OCI-LY1 (cell line): ENCODE measurements around the gene MPZL1.
A peak's percentile ranks its signal among the peaks of the same experiment; 100 is the strongest.

Experiments used
- H2AFZ ChIP-seq: fragments of 200-600 bp; sonication (generic), shearing (Covaris generic); 2 replicates; pipeline ENCODE4 v1.6.0; 2014; ENCODE audit warnings: antibody characterized with exemption, mild to moderate bottlenecking, low read length
- H3F3A ChIP-seq: fragments of 200-600 bp; sonication (generic), shearing (Covaris generic); 2 replicates; pipeline ENCODE4 v1.6.0; 2014; ENCODE audit warnings: mild to moderate bottlenecking, antibody characterized with exemption, low read length, moderate library complexity; ENCODE audit not compliant: insufficient read depth
- H3K27ac ChIP-seq: fragments of 200-600 bp; sonication (generic); 2 replicates; pipeline ENCODE4 v1.5.1; 2014; ENCODE audit warnings: low read length, mixed run types, mild to moderate bottlenecking, low read depth; ENCODE audit not compliant: poor library complexity, severe bottlenecking
- H3K27me3 ChIP-seq: fragments of 200-600 bp; sonication (generic); 2 replicates; pipeline ENCODE4 v1.6.0; 2014; ENCODE audit warnings: antibody characterized with exemption, mild to moderate bottlenecking, low read length, moderate library complexity; ENCODE audit not compliant: insufficient read depth
- H3K36me3 ChIP-seq: fragments of 200-600 bp; sonication (generic); 2 replicates; pipeline ENCODE4 v1.6.1; 2014; ENCODE audit warnings: mild to moderate bottlenecking, antibody characterized with exemption, low read length, moderate library complexity, mixed read lengths; ENCODE audit not compliant: insufficient read depth
- H3K4me1 ChIP-seq: fragments of 200-600 bp; sonication (generic); 2 replicates; pipeline ENCODE4 v1.5.1; 2014; ENCODE audit warnings: mild to moderate bottlenecking, low read length, moderate library complexity; ENCODE audit not compliant: insufficient read depth, severe bottlenecking
- H3K4me2 ChIP-seq: fragments of 200-600 bp; sonication (generic), shearing (Covaris generic); 2 replicates; pipeline ENCODE4 v1.6.1; 2014; ENCODE audit warnings: low read length
- H3K4me3 ChIP-seq: fragments of 200-600 bp; sonication (generic); 2 replicates; pipeline ENCODE4 v1.5.1; 2014; ENCODE audit warnings: low read length, low read depth, mild to moderate bottlenecking, mixed read lengths; ENCODE audit not compliant: poor library complexity, severe bottlenecking
- H3K79me2 ChIP-seq: fragments of 200-600 bp; shearing (Covaris generic); 2 replicates; pipeline ENCODE4 v1.6.1; 2016; ENCODE audit warnings: mixed run types, low read length, mixed read lengths; ENCODE audit not compliant: insufficient read depth
- H3K9ac ChIP-seq: fragments of 200-600 bp; sonication (generic), shearing (Covaris generic); 2 replicates; pipeline ENCODE4 v1.6.1; 2014; ENCODE audit warnings: mild to moderate bottlenecking, low read length, mixed read lengths
- H3K9me2 ChIP-seq: fragments of 200-600 bp; sonication (generic), shearing (Covaris generic); 2 replicates; pipeline ENCODE4 v1.6.1; 2014; ENCODE audit warnings: low read depth, mild to moderate bottlenecking, low read length, mixed read lengths
- H3K9me3 ChIP-seq: fragments of 200-600 bp; shearing (Covaris generic); 2 replicates; pipeline ENCODE4 v1.6.1; 2014; ENCODE audit warnings: low read length, mixed read lengths
- H4K20me1 ChIP-seq: fragments of 200-600 bp; sonication (generic), shearing (Covaris generic); 2 replicates; pipeline ENCODE4 v1.6.0; 2016; ENCODE audit warnings: mild to moderate bottlenecking, low read length; ENCODE audit not compliant: insufficient read depth
- EZH2 ChIP-seq: fragments of 200-600 bp; sonication (generic), shearing (Covaris generic); IDR thresholded peaks from 2 replicates; pipeline ENCODE4 v1.8.0; 2017; ENCODE audit warnings: borderline replicate concordance, mixed run types, mild to moderate bottlenecking, antibody characterized with exemption, low read length, moderate library complexity, mixed read lengths
- TF ChIP-seq, protein P1 (sequence below): fragments of 200-600 bp; sonication (generic), shearing (Covaris generic); IDR thresholded peaks from 2 replicates; pipeline ENCODE4 v1.5.1; 2017; ENCODE audit warnings: mild to moderate bottlenecking, antibody characterized with exemption, low read length, moderate library complexity, mixed read lengths

MPZL1 gene

DNA sequence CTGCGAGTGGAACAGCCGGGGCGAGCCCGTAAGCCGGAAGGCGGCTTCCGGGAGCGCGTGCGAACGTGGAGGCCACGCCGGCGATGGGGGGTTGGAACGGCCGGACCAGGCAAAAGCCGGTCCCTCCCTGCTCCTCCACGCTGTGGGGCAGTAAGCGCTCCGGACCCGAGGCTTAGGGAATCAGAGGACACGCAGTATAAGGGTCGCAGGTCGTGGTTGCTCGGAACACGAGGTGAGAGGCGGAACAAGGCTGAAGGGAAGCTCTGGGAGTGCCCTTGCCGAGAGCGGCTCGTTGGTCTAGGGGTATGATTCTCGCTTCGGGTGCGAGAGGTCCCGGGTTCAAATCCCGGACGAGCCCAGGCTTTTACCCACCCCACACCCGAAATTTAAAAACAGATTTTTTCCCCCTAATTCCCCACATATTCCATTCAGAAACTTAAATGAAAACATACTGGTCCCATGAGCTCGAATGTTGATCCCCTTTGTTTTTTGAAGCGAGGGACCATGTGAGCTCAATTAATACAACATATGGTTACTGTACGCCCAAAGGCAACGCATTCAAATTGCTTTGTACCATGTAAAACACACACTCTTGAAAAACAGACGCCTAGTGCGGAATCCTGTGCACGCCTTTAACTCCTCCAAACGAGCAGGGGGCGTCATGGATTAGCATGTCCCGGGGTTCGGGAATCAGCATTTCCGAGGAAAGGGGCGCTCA lies 7.2 kb upstream of the MPZL1 start:
- peak overlapping the region; percentile 76 for H3K9ac ChIP-seq
- peaks cover 36% of the 10 kb centered on the region for H3K4me1 ChIP-seq
- H3K27ac ChIP-seq = peak overlapping the region; percentile 87
- H2AFZ ChIP-seq = 0 out of 2 replicates have a peak overlapping the region, but pooled peaks have one; percentile 43
- no peaks in the 10 kb centered on the region for H3K27me3 ChIP-seq
- H3K36me3 ChIP-seq = no peaks in the 10 kb centered on the region
- TF ChIP-seq, protein P1, sequence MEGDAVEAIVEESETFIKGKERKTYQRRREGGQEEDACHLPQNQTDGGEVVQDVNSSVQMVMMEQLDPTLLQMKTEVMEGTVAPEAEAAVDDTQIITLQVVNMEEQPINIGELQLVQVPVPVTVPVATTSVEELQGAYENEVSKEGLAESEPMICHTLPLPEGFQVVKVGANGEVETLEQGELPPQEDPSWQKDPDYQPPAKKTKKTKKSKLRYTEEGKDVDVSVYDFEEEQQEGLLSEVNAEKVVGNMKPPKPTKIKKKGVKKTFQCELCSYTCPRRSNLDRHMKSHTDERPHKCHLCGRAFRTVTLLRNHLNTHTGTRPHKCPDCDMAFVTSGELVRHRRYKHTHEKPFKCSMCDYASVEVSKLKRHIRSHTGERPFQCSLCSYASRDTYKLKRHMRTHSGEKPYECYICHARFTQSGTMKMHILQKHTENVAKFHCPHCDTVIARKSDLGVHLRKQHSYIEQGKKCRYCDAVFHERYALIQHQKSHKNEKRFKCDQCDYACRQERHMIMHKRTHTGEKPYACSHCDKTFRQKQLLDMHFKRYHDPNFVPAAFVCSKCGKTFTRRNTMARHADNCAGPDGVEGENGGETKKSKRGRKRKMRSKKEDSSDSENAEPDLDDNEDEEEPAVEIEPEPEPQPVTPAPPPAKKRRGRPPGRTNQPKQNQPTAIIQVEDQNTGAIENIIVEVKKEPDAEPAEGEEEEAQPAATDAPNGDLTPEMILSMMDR = no peak
- no peak for TF ChIP-seq EZH2
- H4K20me1 ChIP-seq = no peaks in the 10 kb centered on the region
- H3K79me2 ChIP-seq = no peaks in the 10 kb centered on the region
- no peaks in the 10 kb centered on the region for H3K9me3 ChIP-seq
- peak overlapping the region; percentile 78 for H3K4me2 ChIP-seq
- no peaks in the 10 kb centered on the region for H3K9me2 ChIP-seq
- H3K4me3 ChIP-seq = peak overlapping the region; percentile 81
- H3F3A ChIP-seq = 0 out of 2 replicates have a peak, but pooled peaks cover 7% of the 10 kb centered on the region

- peak overlapping the region; percentile 87 for H3K27ac ChIP-seq
Measured at GRCh38 chr1:167715157-167715999, 6.4 kb upstream of the MPZL1 start.

DNA sequence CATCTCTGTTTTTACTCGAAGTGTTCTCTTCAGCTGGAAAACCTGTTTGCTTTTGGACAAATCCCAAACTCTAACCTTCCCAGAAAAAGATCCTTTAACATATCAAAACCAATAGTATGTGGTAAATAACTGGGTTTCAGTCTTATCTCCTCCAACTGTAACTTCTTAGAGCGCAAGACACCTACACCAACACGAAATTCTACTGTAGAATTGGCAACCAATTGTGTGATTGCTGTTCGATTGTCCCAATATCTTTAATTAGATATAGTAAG lies 5.8 kb upstream of the MPZL1 start:
- no peaks in the 10 kb centered on the region for H3K9me2 ChIP-seq
- H3K27ac ChIP-seq = peak overlapping the region; percentile 87
- H3K4me3 ChIP-seq = peak overlapping the region; percentile 81
- peak overlapping the region; percentile 67 for H3K9ac ChIP-seq
- H3K79me2 ChIP-seq = no peaks in the 10 kb centered on the region
- no peaks in the 10 kb centered on the region for H4K20me1 ChIP-seq
- H2AFZ ChIP-seq = peak overlapping the region; percentile 21
- no peaks in the 10 kb centered on the region for H3K9me3 ChIP-seq
- H3K36me3 ChIP-seq = no peaks in the 10 kb centered on the region
- no peaks in the 10 kb centered on the region for H3K27me3 ChIP-seq
- 0 out of 2 replicates have a peak, but pooled peaks cover 7% of the 10 kb centered on the region for H3F3A ChIP-seq
- H3K4me1 ChIP-seq = peaks cover 49% of the 10 kb centered on the region
- TF ChIP-seq, protein P1 = no peak
- no peak for TF ChIP-seq EZH2
- H3K4me2 ChIP-seq = peak overlapping the region; percentile 78

More at GRCh38 chr1:167715157-167715999, 6.4 kb upstream of the MPZL1 start:
- peaks cover 43% of the 10 kb centered on the region for H3K4me1 ChIP-seq
- no peaks in the 10 kb centered on the region for H4K20me1 ChIP-seq
- H3K79me2 ChIP-seq = no peaks in the 10 kb centered on the region
- 0 out of 2 replicates have a peak, but pooled peaks cover 7% of the 10 kb centered on the region for H3F3A ChIP-seq
- no peaks in the 10 kb centered on the region for H3K9me3 ChIP-seq
- no peaks in the 10 kb centered on the region for H3K36me3 ChIP-seq
- peak overlapping the region; percentile 78 for H3K4me2 ChIP-seq
- peak overlapping the region; percentile 43 for H2AFZ ChIP-seq
- H3K27me3 ChIP-seq = no peaks in the 10 kb centered on the region
- H3K9me2 ChIP-seq = no peaks in the 10 kb centered on the region
- H3K9ac ChIP-seq = peak overlapping the region; percentile 76
- H3K4me3 ChIP-seq = peak overlapping the region; percentile 81
- no peak for TF ChIP-seq EZH2
- TF ChIP-seq, protein P1 = peak; percentile 94
